ENCODE results near the gene PARD3.

DNA sequence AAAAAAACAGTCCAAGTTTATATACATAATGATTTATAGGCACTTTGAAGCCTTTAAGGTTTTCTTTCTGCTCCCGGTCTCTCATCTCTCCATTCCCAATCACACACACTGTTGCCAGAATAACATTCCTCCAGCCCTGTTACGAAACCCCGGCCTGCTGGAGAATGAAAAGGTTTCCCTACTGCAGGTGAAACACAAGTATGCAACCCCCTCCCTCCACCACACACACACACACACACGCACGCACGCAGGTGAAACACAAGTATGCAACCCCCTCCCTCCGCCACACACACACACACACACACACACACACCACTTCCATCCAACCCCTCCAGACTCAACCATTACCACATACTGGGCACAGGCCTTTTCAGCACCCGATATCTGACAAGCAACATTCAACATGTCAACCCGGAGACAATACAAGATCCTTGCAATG is 87.5 kb downstream of the PARD3 start:
- TF ChIP-seq, protein P1, sequence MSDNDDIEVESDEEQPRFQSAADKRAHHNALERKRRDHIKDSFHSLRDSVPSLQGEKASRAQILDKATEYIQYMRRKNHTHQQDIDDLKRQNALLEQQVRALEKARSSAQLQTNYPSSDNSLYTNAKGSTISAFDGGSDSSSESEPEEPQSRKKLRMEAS (IDR thresholded peaks at IDR 0.05): no peak
- TF ChIP-seq, protein P2, sequence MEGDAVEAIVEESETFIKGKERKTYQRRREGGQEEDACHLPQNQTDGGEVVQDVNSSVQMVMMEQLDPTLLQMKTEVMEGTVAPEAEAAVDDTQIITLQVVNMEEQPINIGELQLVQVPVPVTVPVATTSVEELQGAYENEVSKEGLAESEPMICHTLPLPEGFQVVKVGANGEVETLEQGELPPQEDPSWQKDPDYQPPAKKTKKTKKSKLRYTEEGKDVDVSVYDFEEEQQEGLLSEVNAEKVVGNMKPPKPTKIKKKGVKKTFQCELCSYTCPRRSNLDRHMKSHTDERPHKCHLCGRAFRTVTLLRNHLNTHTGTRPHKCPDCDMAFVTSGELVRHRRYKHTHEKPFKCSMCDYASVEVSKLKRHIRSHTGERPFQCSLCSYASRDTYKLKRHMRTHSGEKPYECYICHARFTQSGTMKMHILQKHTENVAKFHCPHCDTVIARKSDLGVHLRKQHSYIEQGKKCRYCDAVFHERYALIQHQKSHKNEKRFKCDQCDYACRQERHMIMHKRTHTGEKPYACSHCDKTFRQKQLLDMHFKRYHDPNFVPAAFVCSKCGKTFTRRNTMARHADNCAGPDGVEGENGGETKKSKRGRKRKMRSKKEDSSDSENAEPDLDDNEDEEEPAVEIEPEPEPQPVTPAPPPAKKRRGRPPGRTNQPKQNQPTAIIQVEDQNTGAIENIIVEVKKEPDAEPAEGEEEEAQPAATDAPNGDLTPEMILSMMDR (IDR thresholded peaks at IDR 0.05): no peak
- TF ChIP-seq CBX2 (IDR thresholded peaks at IDR 0.05; ENCODE audit: borderline replicate concordance, low read depth): no peak
- no peak for TF ChIP-seq HDAC2 (IDR thresholded peaks at IDR 0.05)
- no peak for TF ChIP-seq RAD21 (conservative IDR thresholded peaks at IDR 0.05 in 1 of 2, IDR thresholded peaks at IDR 0.05 in 1 of 2)
- no peak for TF ChIP-seq RCOR1 (IDR thresholded peaks at IDR 0.05; ENCODE audit: low read depth, low read length)
- TF ChIP-seq, protein P3, sequence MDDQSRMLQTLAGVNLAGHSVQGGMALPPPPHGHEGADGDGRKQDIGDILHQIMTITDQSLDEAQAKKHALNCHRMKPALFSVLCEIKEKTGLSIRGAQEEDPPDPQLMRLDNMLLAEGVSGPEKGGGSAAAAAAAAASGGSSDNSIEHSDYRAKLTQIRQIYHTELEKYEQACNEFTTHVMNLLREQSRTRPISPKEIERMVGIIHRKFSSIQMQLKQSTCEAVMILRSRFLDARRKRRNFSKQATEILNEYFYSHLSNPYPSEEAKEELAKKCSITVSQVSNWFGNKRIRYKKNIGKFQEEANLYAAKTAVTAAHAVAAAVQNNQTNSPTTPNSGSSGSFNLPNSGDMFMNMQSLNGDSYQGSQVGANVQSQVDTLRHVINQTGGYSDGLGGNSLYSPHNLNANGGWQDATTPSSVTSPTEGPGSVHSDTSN (IDR thresholded peaks at IDR 0.05): no peak
- TF ChIP-seq ZFP36 (IDR thresholded peaks at IDR 0.05; ENCODE audit: borderline replicate concordance, partially characterized antibody): no peak
- TF ChIP-seq GATA3 (IDR thresholded peaks at IDR 0.05; ENCODE audit: borderline replicate concordance): no peak
- TF ChIP-seq, protein P4, sequence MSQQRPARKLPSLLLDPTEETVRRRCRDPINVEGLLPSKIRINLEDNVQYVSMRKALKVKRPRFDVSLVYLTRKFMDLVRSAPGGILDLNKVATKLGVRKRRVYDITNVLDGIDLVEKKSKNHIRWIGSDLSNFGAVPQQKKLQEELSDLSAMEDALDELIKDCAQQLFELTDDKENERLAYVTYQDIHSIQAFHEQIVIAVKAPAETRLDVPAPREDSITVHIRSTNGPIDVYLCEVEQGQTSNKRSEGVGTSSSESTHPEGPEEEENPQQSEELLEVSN (IDR thresholded peaks at IDR 0.05; ENCODE audit: borderline replicate concordance, low read depth): no peak

Data from A549 (cell line).